ENCODE data around the gene EMC9. TPM values are rescaled to one million over a fixed set of nuclear protein-coding genes. Genes with fewer than 3 reads are reported as not detected.

Gene EMC9
- total RNA-seq, 3 donors from 2014 or later = 13.4 to 19.0 (median 16.5) TPM

DNA sequence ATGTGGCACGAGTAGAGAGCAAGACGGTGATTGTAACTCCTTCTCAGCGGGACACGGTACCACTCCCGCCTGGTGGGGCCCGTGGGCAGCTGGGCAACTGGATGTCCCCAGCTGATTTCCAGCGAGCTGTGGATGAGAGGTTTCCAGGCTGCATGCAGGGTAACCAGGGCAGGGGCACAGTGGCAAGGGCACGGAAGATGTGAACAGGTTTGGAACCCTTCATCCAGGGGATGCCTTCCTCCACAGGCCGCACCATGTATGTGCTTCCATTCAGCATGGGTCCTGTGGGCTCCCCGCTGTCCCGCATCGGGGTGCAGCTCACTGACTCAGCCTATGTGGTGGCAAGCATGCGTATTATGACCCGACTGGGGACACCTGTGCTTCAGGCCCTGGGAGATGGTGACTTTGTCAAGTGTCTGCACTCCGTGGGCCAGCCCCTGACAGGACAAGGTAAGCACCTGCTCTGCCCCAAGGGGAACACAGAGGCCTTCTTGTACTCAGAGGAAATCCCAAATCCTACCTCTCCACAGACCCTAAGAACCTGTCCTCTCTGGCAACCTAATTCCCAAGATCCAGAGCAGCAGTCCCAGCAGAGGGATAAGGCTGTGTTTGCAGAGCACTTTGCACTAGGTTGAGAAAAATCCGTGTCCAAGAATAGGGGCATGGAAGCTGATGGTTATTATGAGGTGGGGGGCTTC lies 43.0 kb downstream of the EMC9 start:
- no peak overlapping the region for H3K4me3 ChIP-seq
- TF ChIP-seq, protein P1, sequence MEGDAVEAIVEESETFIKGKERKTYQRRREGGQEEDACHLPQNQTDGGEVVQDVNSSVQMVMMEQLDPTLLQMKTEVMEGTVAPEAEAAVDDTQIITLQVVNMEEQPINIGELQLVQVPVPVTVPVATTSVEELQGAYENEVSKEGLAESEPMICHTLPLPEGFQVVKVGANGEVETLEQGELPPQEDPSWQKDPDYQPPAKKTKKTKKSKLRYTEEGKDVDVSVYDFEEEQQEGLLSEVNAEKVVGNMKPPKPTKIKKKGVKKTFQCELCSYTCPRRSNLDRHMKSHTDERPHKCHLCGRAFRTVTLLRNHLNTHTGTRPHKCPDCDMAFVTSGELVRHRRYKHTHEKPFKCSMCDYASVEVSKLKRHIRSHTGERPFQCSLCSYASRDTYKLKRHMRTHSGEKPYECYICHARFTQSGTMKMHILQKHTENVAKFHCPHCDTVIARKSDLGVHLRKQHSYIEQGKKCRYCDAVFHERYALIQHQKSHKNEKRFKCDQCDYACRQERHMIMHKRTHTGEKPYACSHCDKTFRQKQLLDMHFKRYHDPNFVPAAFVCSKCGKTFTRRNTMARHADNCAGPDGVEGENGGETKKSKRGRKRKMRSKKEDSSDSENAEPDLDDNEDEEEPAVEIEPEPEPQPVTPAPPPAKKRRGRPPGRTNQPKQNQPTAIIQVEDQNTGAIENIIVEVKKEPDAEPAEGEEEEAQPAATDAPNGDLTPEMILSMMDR (IDR thresholded peaks at IDR 0.05) = no peak
- TF ChIP-seq POLR2AphosphoS5 (IDR thresholded peaks at IDR 0.05) (no peak), POLR2A (IDR thresholded peaks at IDR 0.05) (no peak)
- H3K36me3 ChIP-seq = no peaks in the 10 kb centered on the region
- intact Hi-C loops (cut with DNase I; ENCODE audit: low total_unique reads) = no loop called here
- no peak for DNase-seq (ENCODE audit: low spot score in 2 of 2)
- H3K27me3 ChIP-seq = no peaks in the 10 kb centered on the region
- no peak overlapping the region for H3K27ac ChIP-seq
- peaks cover 0 to 4% of the 10 kb centered on the region in 2 donors for H3K4me1 ChIP-seq
- no peaks in the 10 kb centered on the region for H3K9me3 ChIP-seq

GRCh38 chr14:24096545-24097181 lies 44.7 kb downstream of the EMC9 start:
- intact Hi-C loops (cut with DNase I; ENCODE audit: low total_unique reads) = no loop called here
- no peaks in the 10 kb centered on the region for H3K27me3 ChIP-seq
- H3K27ac ChIP-seq = no peak overlapping the region
- no peak overlapping the region for H3K4me3 ChIP-seq
- peaks cover 0 to 4% of the 10 kb centered on the region in 2 donors for H3K4me1 ChIP-seq
- TF ChIP-seq POLR2A (IDR thresholded peaks at IDR 0.05) (no peak), POLR2AphosphoS5 (IDR thresholded peaks at IDR 0.05) (no peak)
- TF ChIP-seq, protein P1 (IDR thresholded peaks at IDR 0.05) = no peak
- no peaks in the 10 kb centered on the region for H3K36me3 ChIP-seq
- no peak for DNase-seq (ENCODE audit: low spot score in 2 of 2)
- no peaks in the 10 kb centered on the region for H3K9me3 ChIP-seq

DNA sequence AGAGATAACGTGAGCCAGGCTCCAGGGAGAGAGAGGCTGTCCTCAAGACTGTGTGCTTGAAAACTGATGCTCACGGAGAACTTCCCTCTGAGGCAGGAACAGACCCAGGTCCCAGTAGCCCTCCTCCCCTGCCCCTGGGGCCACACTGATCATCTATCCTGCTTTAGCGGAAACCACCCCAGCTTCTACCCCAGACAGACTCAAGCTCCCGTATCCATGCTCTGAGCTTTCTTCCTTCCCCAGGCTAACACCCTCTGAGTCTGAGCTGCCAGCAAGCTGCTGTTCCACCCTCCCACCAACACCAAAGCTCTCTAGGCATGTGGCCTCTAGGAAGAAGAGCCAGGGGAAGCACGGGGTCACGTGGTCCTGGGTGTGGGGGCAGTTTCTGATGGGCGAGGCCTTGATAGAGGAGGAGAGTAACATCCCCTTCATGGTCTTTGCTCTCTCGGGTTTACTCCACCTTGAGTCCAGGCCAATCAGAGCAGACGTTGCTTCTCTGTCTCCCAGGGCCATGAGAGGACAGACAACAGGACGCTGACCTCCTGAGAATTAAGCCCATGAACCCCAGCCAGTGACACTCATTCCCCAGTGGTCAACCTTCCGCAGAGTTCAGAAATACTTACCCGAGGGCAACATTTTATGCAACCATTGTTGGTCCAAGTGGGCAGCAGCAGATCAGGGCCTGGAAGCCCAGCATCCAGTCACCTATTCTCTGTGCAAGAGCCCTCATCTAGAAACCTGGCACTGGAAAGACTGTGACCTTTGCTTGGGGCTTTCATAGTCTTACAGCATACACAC lies 45.9 kb downstream of the EMC9 start:
- no peaks in the 10 kb centered on the region for H3K9me3 ChIP-seq
- peak overlapping the region; percentile 91 to 98 (median 93) for H3K4me3 ChIP-seq
- H3K36me3 ChIP-seq = no peaks in the 10 kb centered on the region
- peak overlapping the region; percentile 95 to 99 for H3K27ac ChIP-seq
- no peak for DNase-seq (ENCODE audit: low spot score in 2 of 2)
- H3K27me3 ChIP-seq = no peaks in the 10 kb centered on the region
- TF ChIP-seq, protein P1 (IDR thresholded peaks at IDR 0.05) = no peak
- TF ChIP-seq POLR2A (IDR thresholded peaks at IDR 0.05) (no peak), POLR2AphosphoS5 (IDR thresholded peaks at IDR 0.05) (no peak)
- intact Hi-C loops (cut with DNase I; ENCODE audit: low total_unique reads) = no loop called here
- H3K4me1 ChIP-seq = peaks cover 0 to 4% of the 10 kb centered on the region in 2 donors

DNA sequence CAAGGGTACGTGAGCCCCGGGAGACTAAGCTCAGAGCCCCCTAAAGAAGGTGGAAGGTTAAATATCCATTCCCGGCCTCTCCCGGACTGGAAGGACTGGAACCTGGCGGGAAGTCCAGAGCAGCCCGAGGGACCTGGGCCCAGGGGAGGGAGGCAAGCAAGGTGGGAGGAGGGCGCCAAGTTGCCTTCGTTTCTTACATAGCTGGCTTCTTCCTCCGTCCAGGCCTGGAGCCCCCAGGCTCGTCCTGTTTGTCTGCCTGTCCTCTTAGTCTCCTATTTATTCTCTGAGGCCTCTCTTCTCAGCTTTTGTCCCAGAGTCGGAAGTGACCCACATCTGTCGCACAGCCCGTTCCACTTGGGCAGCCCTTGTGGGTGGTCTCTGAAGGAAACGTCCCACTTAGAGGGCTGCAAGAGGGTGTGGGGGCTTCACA lies 46.5 kb downstream of the EMC9 start:
- peak overlapping the region; percentile 95 to 99 for H3K27ac ChIP-seq
- intact Hi-C loops (cut with DNase I; ENCODE audit: low total_unique reads) = no loop called here
- no peaks in the 10 kb centered on the region for H3K36me3 ChIP-seq
- H3K9me3 ChIP-seq = no peaks in the 10 kb centered on the region
- no peak for DNase-seq (ENCODE audit: low spot score in 2 of 2)
- H3K4me1 ChIP-seq = peaks cover 0 to 4% of the 10 kb centered on the region in 2 donors
- peak overlapping the region; percentile 91 to 98 (median 93) for H3K4me3 ChIP-seq
- TF ChIP-seq, protein P1 (IDR thresholded peaks at IDR 0.05) = no peak
- TF ChIP-seq POLR2A (IDR thresholded peaks at IDR 0.05) (no peak), POLR2AphosphoS5 (IDR thresholded peaks at IDR 0.05) (no peak)
- H3K27me3 ChIP-seq = no peaks in the 10 kb centered on the region
